HG02571 (cell line): ENCODE results near the gene SIRT3.
A peak's percentile ranks its signal among the peaks of the same experiment; 100 is the strongest.

Experiments
- ATAC-seq: cut with Tn5 transposase; IDR thresholded peaks from one replicate; pipeline ENCODE4 v1.9.1; 2021; ENCODE audit warnings: mild to moderate bottlenecking, moderate library complexity; ENCODE audit not compliant: unreplicated experiment

Gene SIRT3

DNA sequence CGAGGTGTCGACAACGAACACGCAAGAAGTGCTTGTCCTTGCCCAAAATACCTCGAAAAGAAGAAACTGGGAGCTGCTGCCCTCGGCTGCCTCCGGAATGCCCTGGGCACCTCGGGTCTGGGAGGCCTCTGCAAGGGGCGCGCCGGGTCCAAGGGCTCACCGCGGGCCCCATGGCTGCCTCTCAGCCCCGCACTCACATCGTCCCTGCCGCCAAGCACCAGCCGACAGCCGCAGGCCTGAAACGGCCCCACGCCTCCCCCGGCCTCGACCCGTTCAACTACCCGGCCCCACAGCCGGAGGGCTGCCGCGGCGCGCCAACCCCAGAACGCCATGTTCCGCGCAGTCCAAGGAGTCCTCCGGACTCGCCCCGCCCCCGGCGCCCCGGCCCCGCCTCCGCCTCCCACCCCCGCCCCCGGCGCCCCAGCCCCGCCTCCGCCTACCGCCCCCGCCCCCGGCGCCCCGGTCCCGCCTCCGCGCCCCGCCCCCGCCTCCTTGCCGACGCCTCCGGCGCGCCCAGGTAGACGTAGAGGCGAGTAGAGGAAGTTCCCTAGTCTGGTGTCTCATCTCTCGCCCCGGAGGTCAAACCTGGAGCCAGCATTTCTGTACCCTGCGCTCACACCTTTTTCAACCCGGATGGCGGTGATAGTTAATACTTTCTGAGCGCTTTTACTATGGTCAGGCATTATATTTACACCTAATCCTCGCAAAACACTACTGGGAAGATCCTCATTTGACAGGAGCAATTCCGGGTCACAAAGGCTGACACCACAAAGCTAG, at the start of gene SIRT3:
Gene SIRT3, minus strand, starts transcription at position 346 of the 777 bp plus-strand sequence. Its CDS starts 14 bp downstream, at position 332.
- ATAC-seq = peak; percentile 68

- no peak for ATAC-seq
These were observed 49.7 kb upstream of the SIRT3 start for GRCh38 chr11:285894-286220.

DNA sequence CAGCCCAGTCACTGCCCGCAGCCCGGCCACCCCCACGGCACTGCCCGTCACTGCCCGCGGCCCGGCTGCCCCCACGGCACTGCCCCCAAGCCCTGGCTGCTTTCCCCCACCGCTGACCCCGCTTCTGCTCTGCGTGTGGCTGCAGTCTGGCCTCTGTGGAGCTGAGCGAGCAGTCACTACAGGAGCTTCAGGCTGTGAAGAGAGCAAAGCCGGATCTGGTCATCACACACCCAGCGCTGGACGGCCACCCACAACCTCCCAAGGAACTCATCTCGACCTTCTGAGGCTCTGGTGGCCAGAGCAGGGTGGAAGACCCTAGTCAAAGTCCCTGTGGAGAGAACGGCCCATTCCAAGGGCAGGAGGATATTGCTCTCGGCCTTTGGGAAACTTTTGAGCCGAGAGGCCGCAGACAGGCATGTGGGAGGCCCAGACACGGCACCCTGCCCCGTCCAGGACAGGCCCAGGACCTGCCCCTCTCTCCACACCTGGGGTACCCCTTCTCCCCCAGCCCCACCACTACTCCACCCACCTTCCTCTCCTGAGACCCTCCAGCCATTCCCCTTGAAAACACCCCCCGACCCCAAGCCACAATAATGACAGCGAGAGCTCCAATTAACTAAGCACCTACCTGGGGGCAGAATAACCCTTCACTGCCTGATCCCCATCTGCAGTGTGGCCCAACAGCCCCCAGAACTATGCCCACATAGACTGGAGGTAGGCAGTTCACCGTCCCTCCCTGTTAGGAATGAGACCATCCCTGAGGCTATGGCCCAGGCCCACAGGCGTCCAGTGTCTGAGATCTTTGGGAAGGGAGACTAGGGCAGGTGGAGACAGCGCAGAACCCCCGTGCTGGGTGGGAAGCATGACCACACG, 49.1 kb upstream of the SIRT3 start:
- no peak for ATAC-seq

GRCh38 chr11:284105-285020, 48.2 kb upstream of the SIRT3 start:
- no peak for ATAC-seq

DNA sequence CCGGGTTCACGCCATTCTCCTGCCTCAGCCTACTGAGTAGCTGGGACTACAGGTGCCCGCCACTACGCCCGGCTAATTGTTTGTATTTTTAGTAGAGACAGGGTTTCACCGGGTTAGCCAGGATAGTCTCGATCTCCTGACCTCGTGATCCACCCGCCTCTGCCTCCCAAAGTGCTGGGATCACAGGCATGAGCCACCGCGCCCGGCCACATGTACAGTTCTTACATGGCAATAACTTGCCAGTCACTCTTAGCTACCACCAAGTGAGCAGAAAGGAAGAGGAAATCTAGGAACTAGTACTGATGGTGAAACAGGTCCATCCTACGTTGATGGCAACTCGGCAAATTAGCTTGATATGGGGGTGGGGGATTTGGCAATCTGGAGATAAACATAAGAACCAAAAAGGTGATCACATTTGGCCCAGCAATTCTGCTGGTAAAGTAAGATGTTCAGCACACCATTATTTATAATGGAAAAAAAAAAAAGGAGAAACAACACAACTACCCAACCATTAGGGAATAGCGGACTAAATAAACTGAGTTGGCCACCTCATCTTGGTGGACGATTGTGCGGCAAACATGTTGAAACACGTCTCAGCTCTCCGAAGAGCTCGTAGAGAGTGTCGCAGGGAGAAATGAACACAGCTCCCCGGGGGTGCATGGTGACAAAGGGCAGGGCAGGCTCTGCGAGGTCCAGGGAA, 47.4 kb upstream of the SIRT3 start:
- no peak for ATAC-seq

DNA sequence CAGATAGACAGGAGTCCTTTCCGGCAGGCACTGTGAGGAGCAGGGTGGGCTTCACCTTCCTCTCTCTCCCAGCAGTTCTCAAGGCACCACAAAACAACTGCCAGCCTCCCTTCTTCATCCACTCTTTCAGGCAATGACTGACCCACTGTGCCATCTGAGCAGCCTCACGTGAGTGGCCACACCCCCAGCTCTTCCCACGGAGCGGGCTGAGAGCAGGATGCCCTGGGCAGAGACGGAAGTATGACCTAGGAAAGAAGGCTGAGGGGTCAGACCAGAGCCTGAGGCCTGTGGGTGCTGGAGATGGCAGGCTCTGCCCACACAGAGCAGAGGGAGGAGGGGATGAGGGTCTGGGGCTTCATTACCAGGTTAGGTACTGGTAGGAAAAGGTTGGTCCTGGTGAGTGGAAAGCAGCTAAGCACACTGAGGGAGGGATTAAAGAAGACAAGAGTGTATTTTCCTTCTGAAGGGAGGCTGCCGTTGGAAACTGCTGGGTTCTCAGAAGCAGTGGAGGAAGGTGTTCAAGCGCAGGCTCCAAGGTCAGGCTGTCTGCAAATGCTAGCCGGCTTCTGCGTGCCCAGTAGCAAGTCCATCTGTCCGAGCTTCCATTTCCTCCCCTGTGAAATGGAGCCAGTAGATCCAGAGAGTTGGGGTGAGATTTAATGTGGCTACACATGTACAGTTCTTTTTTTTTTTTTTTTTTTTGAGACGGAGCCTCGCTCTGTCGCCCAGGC, 46.7 kb upstream of the SIRT3 start:
- ATAC-seq = no peak

GRCh38 chr11:282171-282570, 46.0 kb upstream of the SIRT3 start:
- ATAC-seq = no peak

DNA sequence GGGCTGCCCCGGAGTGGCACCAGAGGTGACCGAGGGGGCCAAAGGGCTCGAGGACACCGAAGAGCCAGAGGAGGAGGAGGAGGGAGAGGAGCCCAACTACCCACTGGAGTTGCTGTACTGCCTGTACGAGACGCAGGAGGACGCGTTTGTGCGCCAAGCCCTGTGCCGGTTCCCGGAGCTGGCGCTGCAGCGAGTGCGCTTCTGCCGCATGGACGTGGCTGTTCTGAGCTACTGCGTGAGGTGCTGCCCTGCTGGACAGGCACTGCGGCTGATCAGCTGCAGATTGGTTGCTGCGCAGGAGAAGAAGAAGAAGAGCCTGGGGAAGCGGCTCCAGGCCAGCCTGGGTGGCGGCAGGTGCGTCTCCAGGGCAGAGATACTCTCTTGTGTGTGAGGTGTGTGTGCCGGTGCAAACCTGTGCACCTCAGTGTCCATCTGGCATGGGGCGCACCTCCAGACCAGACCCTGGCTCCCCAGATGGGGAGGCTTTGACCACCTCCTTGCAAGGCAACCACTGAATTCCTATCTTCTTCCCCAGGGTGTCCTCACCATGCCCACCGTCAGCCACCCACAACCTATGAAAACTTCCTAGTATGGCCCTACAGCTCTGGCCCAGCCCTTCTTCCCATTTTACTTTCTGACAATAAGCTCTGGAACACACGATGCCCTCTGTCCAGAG, 45.5 kb upstream of the SIRT3 start:
- ATAC-seq = no peak

DNA sequence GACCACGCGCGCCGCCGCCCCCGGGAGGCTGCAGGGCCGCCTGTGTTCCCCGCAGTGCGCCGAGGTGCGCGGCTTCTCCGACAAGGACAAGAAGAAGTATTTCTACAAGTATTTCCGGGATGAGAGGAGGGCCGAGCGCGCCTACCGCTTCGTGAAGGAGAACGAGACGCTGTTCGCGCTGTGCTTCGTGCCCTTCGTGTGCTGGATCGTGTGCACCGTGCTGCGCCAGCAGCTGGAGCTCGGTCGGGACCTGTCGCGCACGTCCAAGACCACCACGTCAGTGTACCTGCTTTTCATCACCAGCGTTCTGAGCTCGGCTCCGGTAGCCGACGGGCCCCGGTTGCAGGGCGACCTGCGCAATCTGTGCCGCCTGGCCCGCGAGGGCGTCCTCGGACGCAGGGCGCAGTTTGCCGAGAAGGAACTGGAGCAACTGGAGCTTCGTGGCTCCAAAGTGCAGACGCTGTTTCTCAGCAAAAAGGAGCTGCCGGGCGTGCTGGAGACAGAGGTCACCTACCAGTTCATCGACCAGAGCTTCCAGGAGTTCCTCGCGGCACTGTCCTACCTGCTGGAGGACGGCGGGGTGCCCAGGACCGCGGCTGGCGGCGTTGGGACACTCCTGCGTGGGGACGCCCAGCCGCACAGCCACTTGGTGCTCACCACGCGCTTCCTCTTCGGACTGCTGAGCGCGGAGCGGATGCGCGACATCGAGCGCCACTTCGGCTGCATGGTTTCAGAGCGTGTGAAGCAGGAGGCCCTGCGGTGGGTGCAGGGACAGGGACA, 44.8 kb upstream of the SIRT3 start:
- ATAC-seq = no peak

DNA sequence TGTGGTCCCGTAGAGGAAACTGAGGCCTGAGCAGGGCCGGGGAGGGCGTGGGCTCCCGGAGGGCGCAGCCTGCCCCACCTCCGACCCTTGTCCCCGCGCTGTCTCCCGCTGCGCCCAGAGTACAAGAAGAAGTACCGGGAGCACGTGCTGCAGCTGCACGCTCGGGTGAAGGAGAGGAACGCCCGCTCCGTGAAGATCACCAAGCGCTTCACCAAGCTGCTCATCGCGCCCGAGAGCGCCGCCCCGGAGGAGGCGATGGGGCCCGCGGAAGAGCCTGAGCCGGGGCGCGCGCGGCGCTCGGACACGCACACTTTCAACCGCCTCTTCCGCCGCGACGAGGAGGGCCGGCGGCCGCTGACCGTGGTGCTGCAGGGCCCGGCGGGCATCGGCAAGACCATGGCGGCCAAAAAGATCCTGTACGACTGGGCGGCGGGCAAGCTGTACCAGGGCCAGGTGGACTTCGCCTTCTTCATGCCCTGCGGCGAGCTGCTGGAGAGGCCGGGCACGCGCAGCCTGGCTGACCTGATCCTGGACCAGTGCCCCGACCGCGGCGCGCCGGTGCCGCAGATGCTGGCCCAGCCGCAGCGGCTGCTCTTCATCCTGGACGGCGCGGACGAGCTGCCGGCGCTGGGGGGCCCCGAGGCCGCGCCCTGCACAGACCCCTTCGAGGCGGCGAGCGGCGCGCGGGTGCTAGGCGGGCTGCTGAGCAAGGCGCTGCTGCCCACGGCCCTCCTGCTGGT, 44.0 kb upstream of the SIRT3 start:
- no peak for ATAC-seq

DNA sequence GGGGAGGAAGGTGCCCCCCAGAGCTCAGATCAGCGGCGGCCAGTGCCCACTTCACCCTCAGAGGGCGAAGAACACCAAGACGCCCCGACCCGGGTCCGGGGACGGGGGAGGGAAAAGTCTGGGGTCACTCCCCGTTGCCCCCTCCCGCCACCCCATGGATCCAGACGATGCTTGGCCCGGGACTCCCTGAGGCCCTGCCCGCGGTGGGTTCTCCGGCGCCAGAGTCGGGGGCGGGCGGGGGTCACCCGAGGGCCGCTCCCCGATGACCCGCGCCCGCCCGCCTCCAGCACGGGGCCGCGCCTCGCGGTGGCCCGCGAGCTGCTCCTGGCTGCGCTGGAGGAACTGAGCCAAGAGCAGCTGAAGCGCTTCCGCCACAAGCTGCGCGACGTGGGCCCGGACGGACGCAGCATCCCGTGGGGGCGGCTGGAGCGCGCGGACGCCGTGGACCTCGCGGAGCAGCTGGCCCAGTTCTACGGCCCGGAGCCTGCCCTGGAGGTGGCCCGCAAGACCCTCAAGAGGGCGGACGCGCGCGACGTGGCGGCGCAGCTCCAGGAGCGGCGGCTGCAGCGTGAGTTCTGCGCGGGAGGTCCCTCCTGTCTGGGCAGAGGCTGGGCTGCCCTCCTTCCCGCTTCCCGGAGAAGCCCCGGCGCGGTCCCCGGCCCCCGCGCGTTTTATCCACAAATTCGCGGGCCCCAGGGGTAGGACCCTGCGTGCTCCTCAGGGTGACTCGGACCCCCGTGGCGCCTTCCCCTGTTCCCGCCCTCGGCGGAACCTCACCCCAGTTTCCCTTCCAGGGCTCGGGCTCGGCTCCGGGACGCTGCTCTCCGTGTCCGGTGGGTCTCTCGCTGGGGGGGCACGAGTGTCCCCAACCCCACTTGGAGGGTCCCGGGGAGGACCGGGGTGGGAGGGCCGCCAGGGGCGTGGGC, 43.2 kb upstream of the SIRT3 start:
- no peak for ATAC-seq

DNA sequence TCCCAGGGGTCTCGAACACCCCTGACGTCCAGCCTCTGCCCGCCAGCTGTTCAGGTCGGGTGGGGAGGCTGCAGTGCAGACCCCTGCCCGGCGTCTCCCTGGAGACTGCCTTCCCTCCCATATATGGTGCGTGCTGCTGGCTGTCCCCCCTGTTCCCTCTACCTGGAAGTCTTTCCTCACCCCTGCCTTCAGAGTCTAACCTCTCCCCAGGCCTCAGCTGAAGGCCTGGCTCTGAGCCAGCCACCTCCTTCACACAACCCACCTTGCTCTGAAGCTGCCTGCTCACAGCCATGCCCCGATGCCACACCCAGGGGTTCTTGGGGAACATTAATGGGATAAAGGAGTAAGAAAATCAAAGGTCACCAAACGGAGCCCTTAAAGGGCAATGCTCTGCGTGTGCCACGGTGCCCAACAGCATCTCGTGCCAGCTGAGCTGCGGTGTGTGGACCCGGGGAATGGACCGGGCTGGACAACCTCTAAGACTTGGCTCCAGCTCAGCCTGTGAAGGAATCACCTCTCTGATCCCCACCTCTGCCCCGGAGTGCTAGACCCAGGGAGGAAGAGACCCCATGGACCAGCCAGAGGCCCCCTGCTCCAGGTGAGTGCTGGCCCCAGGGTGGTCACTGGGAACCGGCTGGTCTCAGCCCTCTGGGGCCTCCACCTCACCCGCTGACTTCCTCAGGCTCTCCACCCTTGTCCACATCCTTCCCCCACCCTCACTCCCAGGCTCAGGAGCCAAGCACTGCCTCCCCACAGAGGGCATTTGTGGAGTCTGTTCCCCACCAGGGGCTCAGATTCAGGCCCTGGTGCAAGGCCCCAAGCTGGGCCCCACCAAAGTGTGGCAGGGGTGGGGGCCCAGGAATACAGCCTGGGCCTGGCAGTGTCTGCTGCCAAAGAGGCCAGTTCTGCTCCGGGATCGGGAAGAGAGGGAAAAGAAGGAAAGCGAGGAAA, 42.1 kb upstream of the SIRT3 start, which contains the start of gene NLRP6:
Gene NLRP6, plus strand, starts transcription at position 407 of the 951 bp plus-strand sequence. Its CDS starts 163 bp downstream, at position 570.
- no peak for ATAC-seq

DNA sequence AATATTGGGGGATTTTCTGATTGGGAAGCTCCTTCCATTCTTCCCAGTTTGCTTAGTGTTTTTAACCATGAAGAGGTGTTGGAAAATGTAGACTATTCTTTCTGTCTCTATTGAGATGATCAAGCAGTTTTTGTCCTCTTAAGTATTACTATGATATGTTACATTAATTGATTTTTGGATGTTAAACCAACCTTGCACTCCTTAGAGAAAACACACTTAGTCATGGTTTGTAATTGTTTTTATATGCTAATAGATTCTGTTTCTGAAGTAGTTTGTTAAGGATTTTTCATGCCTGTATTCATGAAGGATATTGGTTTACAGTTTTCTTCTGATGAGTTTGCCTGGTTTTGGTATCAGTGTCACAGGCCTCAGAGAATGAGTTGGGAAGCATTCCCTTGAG, 40.1 kb upstream of the SIRT3 start:
- no peak for ATAC-seq

- no peak for ATAC-seq
These were observed 36.7 kb upstream of the SIRT3 start for GRCh38 chr11:272931-273198.

GRCh38 chr11:272195-272930, 36.2 kb upstream of the SIRT3 start:
- ATAC-seq = no peak
